DND-41 (cell line): ENCODE data around the gene COA1.
"Not testable (repeated sequence)": the region's sequence is repeated elsewhere in the genome, so short reads cannot be mapped to it uniquely, and the experiment has no call there.

Experiments
- EZH2 ChIP-seq: IDR thresholded peaks from 3 replicates; pipeline ENCODE4 v1.6.1; 2012; ENCODE audit warnings: borderline replicate concordance, low read depth, mild to moderate bottlenecking, moderate library complexity, low read length, inconsistent platforms; ENCODE audit not compliant: severe bottlenecking
- TF ChIP-seq, protein P1 (sequence below): IDR thresholded peaks from 2 replicates; pipeline ENCODE4 v1.5.1; 2012; ENCODE audit warnings: borderline replicate concordance, low read length, moderate library complexity, mild to moderate bottlenecking; ENCODE audit not compliant: poor library complexity, severe bottlenecking; ENCODE audit errors: extremely low read depth

- TF ChIP-seq, protein P1, sequence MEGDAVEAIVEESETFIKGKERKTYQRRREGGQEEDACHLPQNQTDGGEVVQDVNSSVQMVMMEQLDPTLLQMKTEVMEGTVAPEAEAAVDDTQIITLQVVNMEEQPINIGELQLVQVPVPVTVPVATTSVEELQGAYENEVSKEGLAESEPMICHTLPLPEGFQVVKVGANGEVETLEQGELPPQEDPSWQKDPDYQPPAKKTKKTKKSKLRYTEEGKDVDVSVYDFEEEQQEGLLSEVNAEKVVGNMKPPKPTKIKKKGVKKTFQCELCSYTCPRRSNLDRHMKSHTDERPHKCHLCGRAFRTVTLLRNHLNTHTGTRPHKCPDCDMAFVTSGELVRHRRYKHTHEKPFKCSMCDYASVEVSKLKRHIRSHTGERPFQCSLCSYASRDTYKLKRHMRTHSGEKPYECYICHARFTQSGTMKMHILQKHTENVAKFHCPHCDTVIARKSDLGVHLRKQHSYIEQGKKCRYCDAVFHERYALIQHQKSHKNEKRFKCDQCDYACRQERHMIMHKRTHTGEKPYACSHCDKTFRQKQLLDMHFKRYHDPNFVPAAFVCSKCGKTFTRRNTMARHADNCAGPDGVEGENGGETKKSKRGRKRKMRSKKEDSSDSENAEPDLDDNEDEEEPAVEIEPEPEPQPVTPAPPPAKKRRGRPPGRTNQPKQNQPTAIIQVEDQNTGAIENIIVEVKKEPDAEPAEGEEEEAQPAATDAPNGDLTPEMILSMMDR = not testable (repeated sequence)
- not testable (repeated sequence) for TF ChIP-seq EZH2
Measured at GRCh38 chr7:43778293-43779044, 49.1 kb upstream of the COA1 start.
